Measurements from ENCODE around the gene DLEC1. TPM values are rescaled to one million over a fixed set of nuclear protein-coding genes. Genes with fewer than 3 reads are reported as not detected.

The DLEC1 gene
- total and polyA plus RNA-seq, 8 donors = 0.14 to 0.75 (median 0.51) TPM

- Histone ChIP-seq H3K36me3 (no peaks in the 10 kb centered on the region), H3K27me3 (no peaks in the 10 kb centered on the region), H3K4me3 (no peak overlapping the region), H3K4me1 (peaks cover 0 to 8% (median 6%) of the 10 kb centered on the region in 3 donors), H3K27ac (no peak overlapping the region), H3K9me3 (no peaks in the 10 kb centered on the region)
- WGBS, 2 donors = 83 to 89% methylated on average over 6 of the region's 6 CpGs
- intact Hi-C loops (cut with DNase I) = no loop called here
- no peak for ATAC-seq
- FAIRE-seq = no peak
- no peak for TF ChIP-seq CTCF (IDR thresholded peaks at IDR 0.05)
- no peak for DNase-seq
Observed at GRCh38 chr3:38027466-38028465, 11.2 kb upstream of the DLEC1 start.

GRCh38 chr3:38028621-38029361, 10.2 kb upstream of the DLEC1 start:
- no peaks in the 10 kb centered on the region for H3K9me3 ChIP-seq
- no peaks in the 10 kb centered on the region for H3K36me3 ChIP-seq
- H3K27me3 ChIP-seq = no peaks in the 10 kb centered on the region
- intact Hi-C loops (cut with DNase I) = no loop called here
- FAIRE-seq (no peak), ATAC-seq (no peak), DNase-seq (no peak)
- H3K4me1 ChIP-seq = peaks cover 0 to 8% (median 6%) of the 10 kb centered on the region in 3 donors
- peak overlapping the region in 2 of 4 donors; percentile 9 to 50 for H3K27ac ChIP-seq
- 50 to 51% methylated on average over 41 to 45 of the region's 45 CpGs for WGBS, 2 donors
- H3K4me3 ChIP-seq = peak overlapping the region; percentile 17 to 55 (median 38)
- no peak for TF ChIP-seq CTCF (IDR thresholded peaks at IDR 0.05)

GRCh38 chr3:38029400-38030125, 9.4 kb upstream of the DLEC1 start, which contains the start of gene PLCD1:
Gene PLCD1, minus strand, starts transcription at chr3:38029642. Its CDS starts 103 bp downstream, at chr3:38029539.
- TF ChIP-seq CTCF (IDR thresholded peaks at IDR 0.05) = no peak
- intact Hi-C loops (cut with DNase I) = no loop called here

GRCh38 chr3:38030126-38031021, 8.6 kb upstream of the DLEC1 start:
- intact Hi-C loops (cut with DNase I) = no loop called here
- ATAC-seq = peak in 3 of 4 donors; percentile 18 to 36 (median 20)
- Histone ChIP-seq H3K4me3 (peak overlapping the region in 3 of 4 donors; percentile 22 to 55 (median 53)), H3K27ac (peak overlapping the region in 3 of 4 donors; percentile 9 to 63 (median 59)), H3K4me1 (peaks cover 0 to 8% (median 6%) of the 10 kb centered on the region in 3 donors), H3K9me3 (no peaks in the 10 kb centered on the region), H3K27me3 (no peaks in the 10 kb centered on the region), H3K36me3 (no peaks in the 10 kb centered on the region)
- TF ChIP-seq CTCF (IDR thresholded peaks at IDR 0.05) = no peak
- DNase-seq = no peak
- FAIRE-seq = no peak
- 35 to 36% methylated on average over 8 of the region's 8 CpGs for WGBS, 2 donors

More at GRCh38 chr3:38029400-38030125, 9.4 kb upstream of the DLEC1 start, which contains the start of gene PLCD1:
- Histone ChIP-seq H3K4me1 (peaks cover 0 to 8% (median 6%) of the 10 kb centered on the region in 3 donors), H3K9me3 (no peaks in the 10 kb centered on the region), H3K27ac (peak within 1 kb of the TSS; percentile 9 to 63 (median 40)), H3K36me3 (no peaks in the 10 kb centered on the region), H3K4me3 (peak within 1 kb of the TSS; percentile 17 to 55 (median 38)), H3K27me3 (no peaks in the 10 kb centered on the region)
- ATAC-seq (peak; percentile 6 to 43 (median 18)), FAIRE-seq (no peak), DNase-seq (peak; percentile 55 to 86 (median 72))
- WGBS, 2 donors = 2 to 3% methylated on average over 55 to 75 of the region's 75 CpGs

All from pancreas (tissue), 10 donors.